Thyroid gland (tissue), 4 donors: ENCODE measurements around the gene INSL3. TPM values are rescaled to one million over a fixed set of nuclear protein-coding genes. Genes with fewer than 3 reads are reported as not detected.

Experiments
- DNase-seq, 2 donors: peaks; one replicate each; pipeline ENCODE4 v3.0.0-alpha.2; 2019
- H3K27ac ChIP-seq, 3 donors: fragments of 200-600 bp; sonication (generic); 1 replicate in 2 of 3; 2 replicates in 1 of 3; pipeline ENCODE4 v1.5.1; 2016 to 2019; ENCODE audit warnings: mild to moderate bottlenecking in 1 of 3, moderate library complexity in 1 of 3
- H3K27me3 ChIP-seq: fragments of 200-600 bp; sonication (generic); one replicate; pipeline ENCODE4 v1.5.1; 2019
- H3K36me3 ChIP-seq, 2 donors: fragments of 200-600 bp; sonication (generic); one replicate each; pipeline ENCODE4 v1.5.1; 2016 to 2019
- H3K4me1 ChIP-seq, 2 donors: fragments of 200-600 bp; sonication (generic); one replicate each; pipeline ENCODE4 v1.5.1; 2017 to 2019
- H3K4me3 ChIP-seq, 3 donors: fragments of 200-600 bp; sonication (generic); replicated peaks in 1 of 3; 1 replicate in 2 of 3; 2 replicates in 1 of 3; pipeline ENCODE4 v1.5.1; 2016; ENCODE audit warnings: mild to moderate bottlenecking in 1 of 3
- H3K9me3 ChIP-seq: fragments of 200-600 bp; sonication (generic); one replicate; pipeline ENCODE4 v1.5.1; 2017
- CTCF ChIP-seq, 6 experiments: fragments of 200-600 bp in 3 of 6; fragments of 450-650 bp in 3 of 6; sonication (generic) in 3 of 6; IDR thresholded peaks; one replicate each; pipeline ENCODE4 v1.5.1; 2016 to 2019; ENCODE audit warnings: antibody characterized with exemption in 6 of 6, mild to moderate bottlenecking in 2 of 6, inconsistent platforms in 1 of 6, moderate library complexity in 1 of 6
- POLR2A ChIP-seq, 2 donors: fragments of 450-650 bp; IDR thresholded peaks; one replicate each; pipeline ENCODE4 v1.6.1; 2017; ENCODE audit warnings: antibody characterized with exemption in 2 of 2, mild to moderate bottlenecking in 2 of 2, moderate library complexity in 1 of 2
- WGBS, 2 donors: methylation state at CpG; one replicate each; pipeline ENCODE4 v1.1.5; 2017; 5-methylcytosine and 5-hydroxymethylcytosine counted together
- intact Hi-C: fragments of 100-400 bp; cut with DNase I; formaldehyde crosslinking; loops from one replicate; pipeline ENCODE4 v1.15.1; 2023
- total RNA-seq, 4 donors: library from RNA; depleted of rRNA; stranded (reverse); fragments of >200 nt; gene quantifications; one replicate each; pipeline ENCODE4 v1.2.3, GENCODE V29; 2016

INSL3 gene
- under 1 TPM in 2 of 4 donors, not detected in 2; 0.89 to 0.94 TPM for total RNA-seq

- DNase-seq = no peak
- no peak within 1 kb of the TSS for H3K4me3 ChIP-seq
- no peaks in the 10 kb centered on the region for H3K4me1 ChIP-seq
- no peaks in the 10 kb centered on the region for H3K9me3 ChIP-seq
- intact Hi-C loops = no loop called here
- H3K36me3 ChIP-seq = no peaks in the 10 kb centered on the region
- WGBS, 2 donors = 64 to 81% methylated on average over 9 to 30 of the region's 34 CpGs
- no peak for TF ChIP-seq POLR2A (IDR thresholded peaks at IDR 0.05)
- TF ChIP-seq CTCF (IDR thresholded peaks at IDR 0.05) = no peak
- no peaks in the 10 kb centered on the region for H3K27me3 ChIP-seq
- no peak within 1 kb of the TSS for H3K27ac ChIP-seq
Observed at GRCh38 chr19:17821190-17821589, at the start of gene INSL3. TSS of gene INSL3 (minus strand) at chr19:17821519. CDS start at chr19:17821506, 13 bp downstream.

GRCh38 chr19:17869114-17869608, 47.8 kb upstream of the INSL3 start:
- no peak for TF ChIP-seq CTCF (IDR thresholded peaks at IDR 0.05)
- no peak for TF ChIP-seq POLR2A (IDR thresholded peaks at IDR 0.05)
- no peak overlapping the region for H3K27ac ChIP-seq
- peaks cover 2 to 4% of the 10 kb centered on the region in 2 donors for H3K36me3 ChIP-seq
- H3K9me3 ChIP-seq = no peaks in the 10 kb centered on the region
- H3K4me1 ChIP-seq = peaks cover 35 to 49% of the 10 kb centered on the region in 2 donors
- no peak overlapping the region for H3K4me3 ChIP-seq
- intact Hi-C loops = no loop called here
- peaks cover 4% of the 10 kb centered on the region for H3K27me3 ChIP-seq
- no peak for DNase-seq
- 54 to 63% methylated on average over 11 of the region's 11 CpGs for WGBS, 2 donors

- no peak for DNase-seq
- WGBS, 2 donors = 69 to 82% methylated on average over 6 of the region's 6 CpGs
- Histone ChIP-seq H3K4me3 (no peak overlapping the region), H3K27me3 (peaks cover 4% of the 10 kb centered on the region), H3K27ac (no peak overlapping the region), H3K4me1 (peaks cover 38 to 49% of the 10 kb centered on the region in 2 donors), H3K9me3 (no peaks in the 10 kb centered on the region), H3K36me3 (peaks cover 7% of the 10 kb centered on the region in 2 donors)
- intact Hi-C loops = no loop called here
- TF ChIP-seq CTCF (IDR thresholded peaks at IDR 0.05) = no peak
- no peak for TF ChIP-seq POLR2A (IDR thresholded peaks at IDR 0.05)
Observed at GRCh38 chr19:17868669-17869068, 47.4 kb upstream of the INSL3 start.

GRCh38 chr19:17866964-17867486, 45.7 kb upstream of the INSL3 start:
- H3K4me1 ChIP-seq = peaks cover 41 to 57% of the 10 kb centered on the region in 2 donors
- intact Hi-C loops = no loop called here
- TF ChIP-seq POLR2A (IDR thresholded peaks at IDR 0.05) (no peak), CTCF (IDR thresholded peaks at IDR 0.05) (no peak)
- H3K36me3 ChIP-seq = peaks cover 23 to 24% of the 10 kb centered on the region in 2 donors
- no peaks in the 10 kb centered on the region for H3K9me3 ChIP-seq
- H3K27me3 ChIP-seq = no peaks in the 10 kb centered on the region
- WGBS, 2 donors = 27 to 31% methylated on average over 11 of the region's 11 CpGs
- H3K4me3 ChIP-seq = no peak overlapping the region
- H3K27ac ChIP-seq = peak overlapping the region; percentile 2 to 59 (median 51)
- DNase-seq = peak; percentile 64 to 72

- WGBS, 2 donors = 79 to 86% methylated on average over 8 of the region's 8 CpGs
- Histone ChIP-seq H3K27ac (peak overlapping the region; percentile 2 to 84 (median 51)), H3K4me3 (no peak overlapping the region), H3K27me3 (no peaks in the 10 kb centered on the region), H3K36me3 (peaks cover 24 to 29% of the 10 kb centered on the region in 2 donors), H3K9me3 (no peaks in the 10 kb centered on the region), H3K4me1 (peaks cover 43 to 61% of the 10 kb centered on the region in 2 donors)
- intact Hi-C loops = no loop called here
- TF ChIP-seq CTCF (IDR thresholded peaks at IDR 0.05) (no peak), POLR2A (IDR thresholded peaks at IDR 0.05) (no peak)
- no peak for DNase-seq
Observed at GRCh38 chr19:17866312-17866963, 45.1 kb upstream of the INSL3 start.
